Mucosa of descending colon (tissue), 3 donors: Measurements from ENCODE around the gene PIK3R2. TPM values are rescaled to one million over a fixed set of nuclear protein-coding genes. Genes with fewer than 3 reads are reported as not detected.
A peak's percentile ranks its signal among the peaks of the same experiment; 100 is the strongest.
"Not testable (repeated sequence)": the region's sequence is repeated elsewhere in the genome, so short reads cannot be mapped to it uniquely, and the experiment has no call there.

Experiments used
- ATAC-seq: fragments of 200-7000 bp; cut with Tn5 transposase; one replicate; pipeline ENCODE4 v1.9.1; 2020; ENCODE audit warnings: mild to moderate bottlenecking, moderate library complexity
- DNase-seq, 3 donors: peaks; one replicate each; pipeline ENCODE4 v3.0.0-alpha.2; 2020
- H3K36me3 ChIP-seq: fragments of 200-600 bp; one replicate; pipeline ENCODE4 v1.8.0; 2021; ENCODE audit warnings: low read depth, mild to moderate bottlenecking
- H3K4me1 ChIP-seq: fragments of 200-600 bp; one replicate; pipeline ENCODE4 v1.8.0; 2021; ENCODE audit warnings: low read depth, mild to moderate bottlenecking
- H3K4me3 ChIP-seq: fragments of 200-600 bp; one replicate; pipeline ENCODE4 v1.8.0; 2021; ENCODE audit warnings: mild to moderate bottlenecking
- H3K9me3 ChIP-seq: fragments of 200-600 bp; one replicate; pipeline ENCODE4 v1.8.0; 2021; ENCODE audit warnings: mild to moderate bottlenecking
- CTCF ChIP-seq: fragments of 200-600 bp; IDR thresholded peaks from one replicate; pipeline ENCODE4 v1.8.0; 2022; ENCODE audit warnings: antibody characterized with exemption, mild to moderate bottlenecking
- intact Hi-C, 2 donors: fragments of 100-400 bp; cut with DNase I in 1 of 2; cut with micrococcal nuclease in 1 of 2; formaldehyde crosslinking; loops; one replicate each; pipeline versions ENCODE4 v1.11.0 to v1.11.1; 2022; cut with DNase I, micrococcal nuclease
- total RNA-seq, 3 donors: library from RNA; stranded (reverse); fragmentation: NEBNext Ultra II Directional in 2 of 3; extraction: Animal tissue kit (Norgen Biotek cat#: 25700) in 2 of 3; gene quantifications; one replicate each; pipeline versions ENCODE4 v1.2.1 to v1.2.4, GENCODE V29; 2021 to 2023
- donor health status: DM: no; HTN: no; CAD: no; lungs with moderate emphysema.
- donor health status: DM: no; HTN: no; CAD: no.
- donor health status: DM: no; HTN: yes; CAD: no.

The PIK3R2 gene
- total RNA-seq, 3 donors from 2014 or later, result 31.6 to 40.0 (median 35.2) TPM

DNA sequence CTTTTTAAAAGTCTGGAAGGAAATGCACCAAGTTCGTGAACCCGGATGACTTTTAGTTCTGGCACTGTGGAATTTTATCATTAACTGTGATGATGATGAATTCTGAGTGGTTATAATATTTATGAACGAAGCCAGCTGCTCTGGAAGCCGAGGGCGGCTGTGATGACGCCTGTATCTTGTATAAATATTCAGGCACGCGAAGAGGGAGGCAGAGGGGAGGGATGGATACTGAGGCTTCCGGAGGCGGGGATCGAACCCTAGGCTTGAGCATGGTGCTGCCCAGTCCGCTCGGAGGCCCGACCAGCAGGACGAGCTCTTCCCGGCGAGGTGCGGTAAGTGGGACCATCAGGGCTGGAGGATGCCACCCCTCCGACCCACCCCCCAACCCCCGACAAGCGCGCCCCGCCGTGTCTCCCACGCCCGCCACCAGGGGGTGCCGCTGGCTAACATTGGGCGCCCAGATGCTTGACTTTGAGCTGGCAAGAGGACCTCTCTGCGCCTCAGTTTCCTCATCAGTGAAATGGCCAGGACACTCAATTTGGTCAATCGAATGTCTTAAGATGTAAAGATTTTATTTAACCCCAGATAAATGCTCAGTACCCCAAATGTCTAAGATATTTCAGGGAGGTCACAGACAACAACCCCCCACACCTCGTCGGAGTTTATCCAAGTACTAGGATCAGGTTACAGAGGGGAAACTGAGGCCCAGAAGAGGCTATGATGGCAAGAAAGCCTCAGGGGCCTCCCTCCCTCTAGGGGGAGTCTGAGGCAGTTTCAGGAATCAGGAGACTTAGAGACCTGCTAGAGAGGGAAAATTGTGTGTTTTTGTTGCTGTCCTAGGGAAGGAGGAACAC, 55.4 kb downstream of the PIK3R2 start:
- H3K36me3 ChIP-seq, result peaks cover 5% of the 10 kb centered on the region
- peak; percentile 32 for TF ChIP-seq CTCF
- no peak overlapping the region for H3K4me3 ChIP-seq
- peaks cover under 1% of the 10 kb centered on the region for H3K4me1 ChIP-seq
- no peaks in the 10 kb centered on the region for H3K9me3 ChIP-seq
- intact Hi-C loops, result loop anchor here in 1 of 2 donors (10.0 kb wide), 1 partner anchor 46 kb away; a partner anchor contains a TSS
- DNase-seq (peak in 2 of 3 donors; percentile 56 to 71), ATAC-seq (no peak)

DNA sequence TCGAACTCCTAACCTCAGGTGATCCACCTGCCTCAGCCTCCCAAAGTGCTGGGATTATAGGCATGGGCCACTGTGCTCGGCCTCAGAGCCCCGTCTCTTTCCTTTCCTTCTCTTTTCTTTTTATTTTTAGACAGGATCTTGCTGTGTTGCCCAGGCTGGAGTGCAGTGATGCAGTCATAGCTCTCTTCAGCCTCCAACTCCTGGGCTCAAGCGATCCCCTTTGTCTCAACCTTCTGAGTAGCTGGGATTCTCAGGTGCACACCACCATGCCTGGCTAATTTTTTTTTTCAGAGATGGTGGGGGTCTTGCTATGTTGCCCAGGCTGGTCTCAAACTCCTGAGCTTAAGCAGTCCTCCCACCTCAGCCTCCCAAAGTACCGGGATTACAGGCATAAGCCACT, 56.9 kb downstream of the PIK3R2 start:
- H3K36me3 ChIP-seq, DNase-seq, ATAC-seq, H3K4me3 ChIP-seq, H3K9me3 ChIP-seq, H3K4me1 ChIP-seq: not testable (repeated sequence)
- intact Hi-C loops, result loop anchor here (5.0 to 10.0 kb wide), 2 partner anchors 37 to 45 kb away; a partner anchor contains a TSS

DNA sequence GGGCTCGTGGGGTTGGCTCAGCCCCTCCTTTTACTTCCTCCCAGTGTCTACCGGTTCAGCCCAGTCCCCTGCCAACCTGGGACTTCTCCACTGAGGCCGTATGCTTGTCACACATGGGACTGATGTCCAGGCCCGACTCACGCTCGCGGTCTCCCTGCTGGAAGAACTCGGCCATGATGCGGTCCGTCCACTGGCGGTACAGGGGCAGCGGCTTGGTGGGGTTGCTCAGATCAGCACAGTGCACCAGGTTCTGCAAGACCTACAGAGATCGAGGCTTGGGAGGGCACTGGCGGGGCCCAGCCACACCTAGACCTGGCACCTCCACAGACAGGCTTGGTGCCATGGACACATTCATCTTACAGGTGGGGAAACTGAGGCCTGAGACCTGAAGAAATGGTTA, 58.7 kb downstream of the PIK3R2 start:
- intact Hi-C loops, result loop anchor here in 1 of 2 donors (5.0 kb wide), 1 partner anchor 36 kb away; no protein-coding TSS in a partner anchor
- Histone ChIP-seq H3K36me3 (no peaks in the 10 kb centered on the region), H3K4me1 (no peaks in the 10 kb centered on the region), H3K4me3 (no peak overlapping the region), H3K9me3 (no peaks in the 10 kb centered on the region)
- TF ChIP-seq CTCF, result no peak
- ATAC-seq (no peak), DNase-seq (no peak)

- no peak for DNase-seq
- no peak for ATAC-seq
- Histone ChIP-seq H3K9me3 (no peaks in the 10 kb centered on the region), H3K36me3 (no peaks in the 10 kb centered on the region), H3K4me1 (no peaks in the 10 kb centered on the region), H3K4me3 (no peak overlapping the region)
- no peak for TF ChIP-seq CTCF
- intact Hi-C loops, result loop anchor here in 1 of 2 donors (5.0 kb wide), 1 partner anchor 32 kb away; no protein-coding TSS in a partner anchor
Observed at GRCh38 chr19:18214779-18215433, 61.9 kb downstream of the PIK3R2 start.

GRCh38 chr19:18216789-18217188, 63.8 kb downstream of the PIK3R2 start:
- Histone ChIP-seq H3K9me3 (no peaks in the 10 kb centered on the region), H3K36me3 (no peaks in the 10 kb centered on the region), H3K4me1 (no peaks in the 10 kb centered on the region), H3K4me3 (no peak overlapping the region)
- intact Hi-C loops, result no loop called here
- ATAC-seq (no peak), DNase-seq (no peak)
- no peak for TF ChIP-seq CTCF

DNA sequence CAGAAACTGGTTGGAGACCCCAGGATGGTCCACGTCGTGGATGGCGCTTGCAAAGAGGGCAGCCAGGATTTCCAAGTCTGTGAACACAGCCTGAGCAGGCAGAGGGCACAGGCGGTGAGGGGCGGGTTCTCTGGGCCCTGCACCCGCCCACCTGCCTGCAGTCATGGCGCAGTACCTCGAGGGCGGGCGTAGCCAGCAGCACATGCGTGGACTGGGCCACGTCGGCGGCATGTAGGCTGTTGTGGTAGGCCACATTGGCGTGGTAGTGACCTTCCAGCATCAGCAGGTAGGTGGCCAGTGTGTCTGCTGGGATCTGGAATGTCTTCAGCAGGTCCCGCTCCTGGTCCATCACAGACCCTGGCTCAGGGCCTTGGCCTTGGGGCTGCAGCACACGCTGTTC, 65.2 kb downstream of the PIK3R2 start:
- ATAC-seq, result no peak
- no peak for TF ChIP-seq CTCF
- intact Hi-C loops, result no loop called here

More for the DNA sequence above, 65.2 kb downstream of the PIK3R2 start:
- H3K36me3 ChIP-seq, result no peaks in the 10 kb centered on the region
- H3K9me3 ChIP-seq, result no peaks in the 10 kb centered on the region
- no peak for DNase-seq
- no peak overlapping the region for H3K4me3 ChIP-seq
- H3K4me1 ChIP-seq, result no peaks in the 10 kb centered on the region
